GM19467 (cell line): ENCODE measurements around the gene BBS1.

ENCODE experiments used
- ATAC-seq: cut with Tn5 transposase; IDR thresholded peaks from one replicate; pipeline ENCODE4 v1.9.1; 2021; ENCODE audit warnings: mild to moderate bottlenecking, moderate library complexity; ENCODE audit not compliant: unreplicated experiment

BBS1 gene

DNA sequence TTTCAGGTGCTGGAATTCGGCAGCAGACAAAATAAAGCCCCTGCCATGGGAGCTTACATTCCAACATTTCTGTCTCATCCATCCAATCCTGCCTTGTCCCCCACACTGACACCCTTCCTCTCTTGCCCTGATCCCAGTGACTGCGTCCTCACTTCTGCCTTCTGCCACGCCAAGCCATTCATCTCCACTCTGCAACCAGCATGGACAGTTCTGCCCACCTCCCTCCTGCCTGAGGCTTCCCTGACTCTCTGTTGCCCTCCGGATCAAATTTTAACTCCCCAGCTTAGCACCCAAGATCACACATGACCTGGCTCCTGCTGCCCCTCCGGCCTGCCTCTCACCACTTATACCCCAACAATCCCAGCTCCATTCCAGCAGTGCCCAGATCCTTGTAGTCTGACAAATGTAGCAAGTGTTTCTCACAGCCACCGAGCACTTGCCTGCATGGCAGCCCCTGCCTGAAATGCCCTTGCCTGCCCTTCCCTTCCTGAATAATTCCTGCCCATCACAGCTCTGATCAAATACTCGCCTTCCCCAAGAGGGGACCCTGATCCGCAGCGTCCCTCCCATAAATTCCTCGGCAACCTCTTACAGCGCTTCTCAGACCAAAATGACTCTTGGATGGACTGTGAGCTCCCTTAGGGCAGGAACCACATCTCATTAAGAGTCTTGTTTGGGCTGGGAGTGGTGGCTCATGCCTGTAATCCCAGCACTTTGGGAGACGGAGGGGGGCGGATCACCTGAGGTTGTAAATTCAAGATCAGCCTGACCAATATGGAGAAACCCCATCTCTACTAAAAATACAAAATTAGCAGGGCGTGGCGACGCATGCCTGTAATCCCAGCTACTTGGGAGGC is 38.6 kb downstream of the BBS1 start:
- ATAC-seq = no peak

DNA sequence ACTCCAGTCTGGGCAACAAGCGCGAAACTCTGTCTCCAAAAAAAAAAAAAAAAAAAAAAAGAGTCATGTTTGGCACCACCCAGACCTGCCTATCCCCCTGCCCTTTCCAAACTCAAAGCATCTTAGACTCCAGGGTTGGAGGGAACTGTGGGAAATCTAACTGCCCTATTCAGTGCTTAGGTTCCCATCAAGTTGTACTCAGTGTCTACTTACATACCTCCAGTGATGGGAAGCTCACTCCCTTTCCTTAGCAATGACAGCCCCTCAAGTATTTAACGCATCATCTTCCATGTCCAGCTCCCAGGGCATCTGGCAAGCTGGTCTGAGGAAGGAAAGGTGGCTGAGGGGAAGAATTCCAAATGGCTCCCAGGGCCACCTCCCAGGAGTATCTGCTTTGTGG is 39.3 kb downstream of the BBS1 start:
- no peak for ATAC-seq

DNA sequence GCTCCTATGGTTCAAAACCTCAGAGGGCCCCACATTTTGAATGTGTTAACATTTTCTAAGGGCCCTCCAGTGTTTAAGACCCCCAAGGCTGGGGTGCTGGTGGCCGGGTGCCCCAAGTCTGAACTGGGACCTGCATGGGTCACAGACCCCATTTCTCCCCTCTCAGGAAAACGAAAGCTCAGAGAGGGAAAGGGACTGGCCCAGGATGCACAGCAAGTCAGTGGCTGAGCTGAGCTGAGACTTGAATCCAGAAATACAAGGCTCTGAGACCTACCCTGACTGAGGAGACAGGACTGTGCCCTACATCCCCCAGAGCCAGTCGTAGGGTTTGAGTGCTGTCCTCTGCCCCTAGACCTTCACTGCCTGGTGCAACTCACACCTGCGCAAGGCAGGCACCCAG is 40.5 kb downstream of the BBS1 start:
- no peak for ATAC-seq

- no peak for ATAC-seq
Observed at GRCh38 chr11:66554602-66555001, 44.2 kb downstream of the BBS1 start.

DNA sequence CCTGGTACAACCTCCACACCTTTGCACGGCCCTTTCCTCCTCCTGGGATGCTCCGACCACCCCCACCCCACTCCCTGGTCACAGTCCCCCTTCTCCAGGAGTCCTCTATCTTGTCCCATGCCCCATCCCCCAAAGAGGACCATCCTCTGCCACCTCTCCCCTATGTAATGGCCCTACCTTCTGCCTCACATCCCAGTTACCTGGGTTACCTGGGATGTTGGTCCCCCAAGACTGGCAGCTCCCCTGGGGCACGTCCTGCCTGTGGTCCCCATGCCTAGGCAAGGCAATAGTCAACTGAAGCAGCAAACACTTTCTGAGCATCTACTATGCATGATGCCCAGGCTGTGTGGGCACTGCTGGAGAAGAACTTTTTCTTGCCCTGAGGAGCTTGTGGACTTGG is 45.0 kb downstream of the BBS1 start:
- ATAC-seq = no peak

- no peak for ATAC-seq
Observed at GRCh38 chr11:66556086-66556485, 45.7 kb downstream of the BBS1 start.

DNA sequence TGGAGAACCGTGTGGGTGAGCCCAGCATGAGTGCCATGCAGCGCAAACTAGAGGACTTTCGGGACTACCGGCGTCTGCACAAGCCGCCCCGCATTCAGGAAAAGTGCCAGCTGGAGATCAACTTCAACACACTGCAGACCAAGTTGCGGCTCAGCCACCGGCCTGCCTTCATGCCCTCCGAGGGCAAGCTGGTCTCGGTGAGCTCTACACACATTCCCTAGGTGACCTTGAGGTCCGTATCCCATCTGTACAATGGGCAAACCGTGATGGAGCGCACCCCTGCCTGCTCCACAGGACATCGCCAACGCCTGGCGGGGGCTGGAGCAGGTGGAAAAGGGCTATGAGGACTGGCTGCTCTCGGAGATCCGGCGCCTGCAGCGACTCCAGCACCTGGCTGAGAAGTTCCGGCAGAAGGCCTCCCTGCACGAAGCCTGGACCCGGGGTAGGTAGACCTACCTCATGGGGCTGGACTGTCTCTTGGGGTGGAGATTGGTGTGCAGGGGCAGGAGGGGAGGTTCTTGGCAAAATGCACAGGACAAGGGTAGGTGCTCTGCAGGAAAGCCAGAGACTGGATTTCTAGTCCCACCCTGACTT is 47.4 kb downstream of the BBS1 start:
- no peak for ATAC-seq

DNA sequence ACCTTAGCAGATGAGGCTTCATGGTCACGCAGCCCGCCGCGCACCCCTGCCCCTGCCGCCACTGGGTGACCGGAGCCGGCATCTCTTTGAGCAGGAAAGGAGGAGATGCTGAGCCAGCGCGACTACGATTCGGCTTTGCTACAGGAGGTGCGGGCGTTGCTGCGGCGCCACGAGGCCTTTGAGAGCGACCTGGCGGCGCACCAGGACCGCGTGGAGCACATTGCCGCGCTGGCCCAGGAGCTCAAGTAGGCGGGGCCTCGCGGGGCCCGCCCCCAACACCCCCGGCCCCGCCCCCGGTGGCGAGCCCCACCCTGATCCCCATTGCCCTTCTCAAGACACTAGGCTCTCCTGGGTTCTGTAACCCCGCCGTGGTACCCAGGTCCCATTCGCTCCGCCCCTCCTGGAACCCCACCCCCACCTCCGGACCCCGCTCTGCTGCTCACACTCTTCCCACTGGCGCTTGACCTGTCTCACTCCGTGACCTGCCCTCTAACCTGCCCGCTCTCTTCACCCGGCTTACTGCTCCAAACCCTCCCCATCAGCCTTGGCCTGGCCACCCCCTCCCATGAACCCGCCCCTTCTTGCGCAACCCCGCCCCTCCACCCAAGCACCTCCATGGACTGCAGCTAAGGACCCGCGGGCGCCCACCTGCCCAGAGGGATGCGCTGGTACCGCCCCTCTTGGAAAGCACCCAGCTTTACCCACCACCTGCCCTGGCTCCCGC is 48.9 kb downstream of the BBS1 start:
- no peak for ATAC-seq

GRCh38 chr11:66559866-66560676 is 49.6 kb downstream of the BBS1 start:
- no peak for ATAC-seq

- ATAC-seq = no peak
Observed at GRCh38 chr11:66561178-66561974, 50.9 kb downstream of the BBS1 start.

- ATAC-seq = no peak
Observed at GRCh38 chr11:66561975-66562248, 51.5 kb downstream of the BBS1 start.

DNA sequence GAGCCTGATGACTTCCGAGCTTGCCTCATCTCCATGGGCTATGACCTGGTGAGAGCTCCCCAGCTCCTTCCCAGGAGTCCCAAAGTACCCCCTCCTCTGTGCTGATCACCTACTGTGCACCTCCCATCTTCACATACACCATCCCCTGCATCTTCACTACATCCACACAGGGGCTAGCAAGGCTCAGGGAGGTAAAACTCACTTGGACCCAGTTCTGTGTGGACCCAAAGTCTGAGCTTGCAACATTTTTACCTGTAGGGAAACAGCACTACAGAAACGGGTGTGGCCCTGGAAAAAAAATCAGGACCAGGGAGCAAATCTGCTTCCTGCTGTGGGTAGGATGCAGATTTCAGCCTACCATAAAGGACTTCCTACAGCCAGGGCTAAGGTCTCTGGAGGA is 51.8 kb downstream of the BBS1 start:
- ATAC-seq = no peak

DNA sequence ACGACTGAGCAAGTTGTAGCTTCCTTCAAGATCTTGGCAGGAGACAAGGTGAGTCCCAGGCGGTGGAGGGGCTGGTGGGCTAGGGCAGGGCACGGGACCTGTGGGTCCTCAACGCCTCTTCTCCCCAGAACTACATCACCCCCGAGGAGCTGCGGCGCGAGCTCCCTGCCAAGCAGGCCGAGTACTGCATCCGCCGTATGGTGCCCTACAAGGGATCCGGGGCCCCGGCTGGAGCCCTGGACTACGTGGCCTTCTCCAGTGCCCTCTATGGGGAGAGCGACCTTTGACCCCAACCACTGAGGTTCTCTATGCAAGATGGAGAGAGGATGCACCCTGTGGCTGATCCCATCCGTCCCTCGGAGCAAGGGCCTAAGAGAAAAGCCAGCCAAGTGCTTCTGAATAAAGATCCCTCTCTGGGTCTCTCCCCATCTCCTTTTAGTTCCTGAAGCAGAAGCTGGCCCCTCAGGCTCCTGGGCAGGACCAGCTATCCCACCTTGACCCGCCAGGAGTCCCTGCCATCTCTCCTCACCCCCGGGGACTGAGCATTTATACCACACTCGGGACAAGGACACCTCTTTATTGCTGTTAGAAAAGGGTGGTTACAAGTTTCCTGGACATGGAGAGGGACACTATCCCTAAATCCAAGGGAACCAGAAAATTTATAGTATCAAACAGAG is 52.6 kb downstream of the BBS1 start:
- ATAC-seq = no peak

DNA sequence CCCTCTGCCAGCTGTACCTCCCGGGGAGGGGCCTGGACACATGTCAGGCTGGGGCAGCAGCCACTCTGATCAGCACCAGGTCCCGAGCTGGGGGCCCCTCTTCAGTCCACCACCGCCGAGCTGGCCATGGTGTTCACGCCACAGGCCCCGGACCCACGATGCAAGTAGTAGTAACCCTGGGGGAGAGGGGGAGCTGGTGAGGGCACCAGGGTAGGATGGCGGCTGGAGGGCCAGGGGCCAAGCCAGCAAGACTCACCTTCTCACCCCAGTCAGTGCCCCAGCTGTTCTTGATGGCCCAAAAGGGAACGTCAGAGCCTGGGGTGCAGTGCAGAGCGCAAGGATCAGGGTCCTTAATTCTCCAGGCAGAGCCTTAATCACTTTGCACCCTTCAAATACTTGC is 53.4 kb downstream of the BBS1 start:
- no peak for ATAC-seq

- no peak for ATAC-seq
Observed at GRCh38 chr11:66564538-66564937, 54.1 kb downstream of the BBS1 start.

DNA sequence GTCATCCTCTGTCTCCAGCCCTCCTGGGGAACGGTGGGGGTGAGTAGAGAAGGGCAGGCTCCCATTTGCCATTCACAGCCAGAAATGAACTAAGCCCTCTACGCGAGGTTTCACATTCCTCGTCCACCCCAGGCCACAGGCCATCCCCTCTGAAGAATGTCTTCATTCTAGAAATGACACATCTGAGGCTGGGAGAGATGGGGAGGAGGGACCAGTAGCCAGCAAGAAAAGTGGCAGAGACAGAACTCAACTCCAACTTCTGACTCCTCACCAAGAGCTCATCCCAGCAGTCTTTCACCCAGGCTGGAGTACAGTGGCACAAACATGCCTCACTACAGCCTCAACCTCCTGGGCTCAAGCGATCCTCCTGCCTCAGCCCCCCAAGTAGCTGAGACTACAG is 54.5 kb downstream of the BBS1 start:
- no peak for ATAC-seq

DNA sequence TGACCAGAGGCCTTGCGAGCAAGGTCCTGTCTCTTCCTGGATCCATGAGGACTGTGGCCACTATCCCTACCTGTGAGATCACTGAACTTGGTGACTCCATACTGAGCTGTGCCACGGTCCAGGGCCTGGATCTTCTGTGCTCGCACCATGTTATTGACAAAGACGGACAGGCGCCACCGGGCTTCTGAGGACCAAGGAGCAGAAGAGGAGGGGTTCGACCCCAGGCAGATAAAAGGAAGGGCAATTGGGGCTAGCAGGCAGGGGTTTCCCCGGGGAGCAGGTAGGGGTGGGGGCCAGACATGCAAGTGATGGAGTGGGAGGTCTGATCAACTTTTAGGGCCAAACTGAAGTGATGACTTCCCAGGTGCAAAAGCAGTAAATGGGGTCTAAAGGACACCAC is 55.8 kb downstream of the BBS1 start:
- ATAC-seq = no peak

DNA sequence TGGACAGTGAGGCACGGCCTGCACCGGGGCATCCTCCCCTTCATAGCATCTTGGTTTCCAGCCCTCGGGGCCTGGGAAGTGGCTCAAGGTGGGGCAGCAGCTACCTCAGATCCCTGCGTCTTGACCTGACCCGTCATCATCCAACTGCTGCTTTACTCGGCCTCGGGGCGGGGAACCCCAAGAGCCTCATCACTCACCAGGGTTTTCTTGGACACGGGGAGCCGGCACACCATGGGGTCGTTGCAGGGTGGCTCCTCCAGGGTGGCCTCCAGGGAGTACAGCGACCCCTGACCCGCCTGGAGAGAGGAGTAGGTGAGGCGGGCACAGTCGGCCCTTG is 57.3 kb downstream of the BBS1 start:
- no peak for ATAC-seq

DNA sequence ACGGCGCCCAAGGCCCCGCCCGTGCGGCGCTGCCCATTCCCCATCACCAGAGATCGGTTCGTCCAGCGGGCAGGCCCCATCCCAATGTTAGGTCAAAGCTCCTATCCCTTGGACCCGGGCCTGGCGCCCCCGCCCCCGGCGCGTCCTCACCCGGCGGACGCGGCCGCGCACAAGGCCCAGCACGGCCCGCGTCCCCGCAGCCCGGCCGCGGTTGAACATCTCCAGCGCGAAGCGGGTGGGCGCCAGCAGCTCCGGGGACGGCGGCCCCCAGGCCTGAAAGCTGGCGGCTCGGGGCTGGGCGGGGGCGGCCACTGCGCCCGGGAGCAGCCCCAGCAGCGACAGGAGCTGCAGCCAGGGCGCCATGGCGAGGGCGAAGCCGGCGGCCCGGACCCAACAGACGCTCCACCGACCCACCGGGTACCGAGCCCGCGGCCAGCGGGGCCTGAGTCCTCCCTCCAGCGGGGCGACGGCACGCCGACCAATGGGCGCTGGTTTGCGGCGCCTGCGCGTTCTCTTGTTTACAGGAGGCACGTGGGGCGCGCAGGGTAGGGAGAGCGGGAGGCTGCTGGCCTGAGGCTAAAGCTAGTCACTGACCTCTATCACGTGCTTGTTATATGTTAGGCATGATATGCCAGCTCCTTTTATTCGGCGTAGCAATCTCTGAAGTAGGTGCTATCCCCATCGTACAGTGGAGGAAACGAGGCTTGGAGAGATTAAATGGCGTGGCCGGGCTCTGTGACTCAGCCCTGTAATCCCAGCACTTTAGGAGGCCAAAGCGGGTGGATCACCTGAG is 57.9 kb downstream of the BBS1 start, which contains the start of gene CTSF:
Gene CTSF (minus strand): TSS at position 483 of the 793 bp plus-strand sequence. CDS start 120 bp downstream, at position 363.
- ATAC-seq = no peak
